ENCODE results near the gene CD300A. TPM values are rescaled to one million over a fixed set of nuclear protein-coding genes. Genes with fewer than 3 reads are reported as not detected.

Gene CD300A
- total and polyA plus RNA-seq, 5 donors: 2.2 to 5.7 (median 5.1) TPM

DNA sequence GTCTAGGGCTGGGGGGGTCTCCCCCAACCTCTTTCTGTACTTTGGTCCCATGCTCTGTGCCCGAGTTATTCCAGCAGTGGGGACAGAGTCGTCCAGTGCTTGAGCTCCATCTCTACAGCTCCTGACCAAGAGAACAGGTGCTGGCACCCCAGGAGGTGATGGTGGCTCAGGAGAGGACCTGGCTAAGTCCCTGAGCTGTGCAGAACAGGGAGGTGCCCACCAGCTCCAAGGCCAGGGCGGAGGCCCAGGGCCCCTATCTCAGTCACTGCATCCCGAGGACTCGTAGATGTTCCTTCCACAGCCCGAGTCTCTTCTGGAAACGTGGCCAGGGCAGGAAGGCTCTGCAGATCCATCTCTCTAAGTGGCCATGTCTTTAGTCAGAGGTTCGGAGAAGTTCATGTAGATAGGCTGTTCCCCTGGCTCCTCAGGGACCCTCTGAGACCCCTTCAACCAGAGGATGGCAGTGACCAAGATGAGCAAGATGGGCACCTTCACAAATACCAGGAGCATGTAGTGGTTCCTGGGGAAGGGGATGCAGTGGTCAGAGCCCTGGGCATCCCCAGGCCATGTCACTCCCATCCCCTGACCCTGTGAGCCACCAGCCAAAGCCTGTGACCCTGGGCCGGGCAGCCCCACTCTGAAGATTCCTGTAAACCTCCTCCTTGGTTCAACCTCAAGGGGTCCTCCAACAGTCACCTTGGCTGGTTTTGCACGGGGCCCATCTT, 56.1 kb downstream of the CD300A start:
- H3K4me3 ChIP-seq (ENCODE audit: low read length): no peak overlapping the region
- DNase-seq: no peak
- 80% methylated on average over 10 of the region's 10 CpGs for WGBS
- no peak overlapping the region for H3K27ac ChIP-seq (ENCODE audit: low read length)
- H3K27me3 ChIP-seq (ENCODE audit: control insufficient read depth, insufficient read depth): no peaks in the 10 kb centered on the region
- intact Hi-C loops (cut with DNase I): no loop called here
- no peak for ATAC-seq
- H3K9me3 ChIP-seq (ENCODE audit: control insufficient read depth, low read length): peaks cover 2% of the 10 kb centered on the region
- H3K4me1 ChIP-seq (ENCODE audit: control insufficient read depth, insufficient read depth, low read length): no peaks in the 10 kb centered on the region

DNA sequence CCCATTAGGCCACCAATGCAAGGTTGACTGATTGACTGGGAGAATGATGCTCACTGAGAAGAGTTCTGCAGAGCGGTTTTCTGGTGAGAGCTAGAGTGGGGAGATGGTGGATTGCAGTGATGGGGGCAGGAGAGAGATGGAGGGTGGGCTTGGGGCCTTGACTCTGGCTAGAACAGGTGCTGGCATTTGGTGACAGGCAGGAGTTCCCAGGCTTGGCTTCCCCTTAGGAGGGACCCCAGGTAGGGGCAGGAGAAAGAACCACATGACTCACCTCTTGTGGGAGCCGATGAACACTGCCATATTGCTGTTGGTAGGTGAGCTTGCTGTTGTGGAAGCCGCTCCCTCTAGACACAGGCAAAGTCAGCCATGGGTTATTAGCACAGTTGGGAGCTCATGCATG, 56.9 kb downstream of the CD300A start:
- Histone ChIP-seq H3K27ac (ENCODE audit: low read length) (no peak overlapping the region), H3K4me1 (ENCODE audit: control insufficient read depth, insufficient read depth, low read length) (no peaks in the 10 kb centered on the region), H3K4me3 (ENCODE audit: low read length) (no peak overlapping the region), H3K27me3 (ENCODE audit: control insufficient read depth, insufficient read depth) (no peaks in the 10 kb centered on the region), H3K9me3 (ENCODE audit: control insufficient read depth, low read length) (peaks cover 2% of the 10 kb centered on the region)
- no peak for DNase-seq
- no peak for ATAC-seq
- intact Hi-C loops (cut with DNase I): no loop called here
- 82% methylated on average over 3 of the region's 3 CpGs for WGBS

DNA sequence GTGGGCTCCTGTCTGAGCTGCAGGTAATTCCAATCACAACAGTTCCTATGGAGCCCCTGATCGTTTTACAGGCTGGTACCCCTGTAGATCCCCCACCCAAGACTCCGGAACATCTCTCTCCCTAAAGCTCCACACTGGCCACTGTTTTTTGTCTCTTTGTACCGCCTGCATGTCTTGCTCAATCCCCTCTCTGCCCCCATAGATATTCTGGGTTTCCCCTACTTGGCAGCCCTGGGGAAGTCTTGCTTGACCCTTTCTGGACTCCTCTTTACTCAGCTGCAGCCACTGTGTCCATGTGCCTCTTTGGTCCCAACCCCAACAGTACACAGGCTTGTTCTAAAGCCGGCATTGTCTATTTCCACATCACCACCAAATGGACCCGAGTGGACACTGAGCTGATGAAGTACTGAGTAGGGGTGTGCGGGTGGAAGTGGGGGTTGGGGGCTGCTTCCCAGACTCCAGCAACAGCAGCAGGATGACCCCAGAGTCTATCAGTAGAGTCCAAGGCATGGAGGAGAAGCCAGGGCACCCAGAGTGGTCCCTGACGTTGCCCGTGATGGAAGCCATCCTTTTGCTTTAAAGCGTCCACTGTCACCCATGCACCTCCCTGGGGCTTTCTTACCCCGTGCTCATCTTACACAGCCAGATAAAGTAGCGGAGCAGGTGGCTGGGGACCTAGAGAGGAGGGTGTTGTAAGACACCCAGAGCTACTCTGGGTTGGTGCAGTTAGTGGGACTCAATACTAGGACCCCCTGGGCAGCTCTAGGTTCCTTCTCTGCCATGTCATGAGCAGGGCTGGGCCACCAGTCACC, 58.4 kb downstream of the CD300A start:
- intact Hi-C loops (cut with DNase I): no loop called here
- ATAC-seq: no peak
- H3K4me1 ChIP-seq (ENCODE audit: control insufficient read depth, insufficient read depth, low read length): no peaks in the 10 kb centered on the region
- 80% methylated on average over 11 of the region's 11 CpGs for WGBS
- no peak overlapping the region for H3K27ac ChIP-seq (ENCODE audit: low read length)
- H3K27me3 ChIP-seq (ENCODE audit: control insufficient read depth, insufficient read depth): no peaks in the 10 kb centered on the region
- no peak for DNase-seq
- no peak overlapping the region for H3K4me3 ChIP-seq (ENCODE audit: low read length)
- H3K9me3 ChIP-seq (ENCODE audit: control insufficient read depth, low read length): peaks cover 2% of the 10 kb centered on the region

DNA sequence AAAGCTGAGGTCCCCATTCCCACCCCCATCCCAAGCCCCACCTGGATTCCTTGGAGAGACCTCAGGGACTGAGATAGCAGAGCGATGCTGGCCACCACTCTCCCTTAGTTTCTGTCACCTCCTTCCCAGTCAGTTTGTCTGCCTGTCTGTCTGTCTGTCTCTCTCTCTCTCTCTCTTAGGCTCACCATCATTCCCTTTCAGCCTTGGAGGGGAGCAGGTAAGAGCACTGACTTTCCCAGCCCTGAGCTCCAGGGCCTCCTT, 59.0 kb downstream of the CD300A start:
- no peak overlapping the region for H3K27ac ChIP-seq (ENCODE audit: low read length)
- intact Hi-C loops (cut with DNase I): no loop called here
- H3K27me3 ChIP-seq (ENCODE audit: control insufficient read depth, insufficient read depth): no peaks in the 10 kb centered on the region
- H3K9me3 ChIP-seq (ENCODE audit: control insufficient read depth, low read length): peaks cover 2% of the 10 kb centered on the region
- H3K4me3 ChIP-seq (ENCODE audit: low read length): no peak overlapping the region
- WGBS: 87% methylated on average over 1 of the region's 1 CpG
- ATAC-seq: no peak
- no peak for DNase-seq
- no peaks in the 10 kb centered on the region for H3K4me1 ChIP-seq (ENCODE audit: control insufficient read depth, insufficient read depth, low read length)

DNA sequence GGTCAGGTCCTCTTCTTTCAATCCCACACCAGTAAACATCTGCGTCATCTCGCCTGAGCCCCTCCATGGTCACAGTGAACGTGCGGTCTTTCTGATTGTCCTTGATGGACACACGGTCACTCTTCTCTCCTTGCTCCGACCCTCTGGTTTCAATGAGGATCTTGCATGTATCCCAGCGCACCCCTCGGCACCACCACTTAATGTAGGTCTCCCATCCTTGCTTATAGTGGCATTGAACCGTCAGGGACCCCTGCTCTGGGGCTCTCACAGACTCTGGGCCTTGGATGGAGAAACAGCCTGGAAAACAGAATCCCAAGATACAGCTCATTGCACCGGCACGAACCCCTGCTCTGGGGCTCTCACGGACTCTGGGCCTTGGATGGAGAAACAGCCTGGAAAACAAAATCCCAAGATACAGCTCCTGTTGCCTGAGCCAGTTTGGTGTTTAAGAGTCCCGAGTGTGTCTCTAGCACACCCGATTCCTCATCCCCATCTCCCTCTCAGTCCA, 59.4 kb downstream of the CD300A start:
- ATAC-seq (no peak), DNase-seq (no peak)
- WGBS: 85% methylated on average over 14 of the region's 14 CpGs
- Histone ChIP-seq H3K4me3 (ENCODE audit: low read length) (no peak overlapping the region), H3K4me1 (ENCODE audit: control insufficient read depth, insufficient read depth, low read length) (no peaks in the 10 kb centered on the region), H3K27ac (ENCODE audit: low read length) (no peak overlapping the region), H3K27me3 (ENCODE audit: control insufficient read depth, insufficient read depth) (no peaks in the 10 kb centered on the region), H3K9me3 (ENCODE audit: control insufficient read depth, low read length) (peaks cover 2% of the 10 kb centered on the region)
- intact Hi-C loops (cut with DNase I): no loop called here

DNA sequence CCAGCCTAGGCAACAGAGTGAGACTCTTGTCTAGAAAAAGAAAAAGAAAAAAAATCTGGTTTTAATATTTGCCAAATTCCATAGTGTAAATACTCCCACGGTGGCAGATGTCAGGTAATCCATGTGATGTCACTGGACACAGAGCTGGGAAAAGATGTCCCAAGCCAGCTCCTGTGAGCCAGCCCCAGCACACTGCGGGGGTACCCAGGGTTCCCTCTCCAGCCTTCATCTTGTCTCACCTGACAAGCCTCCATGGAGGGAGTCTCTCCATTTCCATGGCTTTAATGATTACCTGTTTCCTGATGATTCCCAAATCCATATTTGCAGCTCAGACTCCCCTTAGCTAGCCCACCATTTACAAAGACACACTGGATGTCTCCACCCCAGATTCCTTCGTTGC, 60.2 kb downstream of the CD300A start:
- Histone ChIP-seq H3K4me3 (ENCODE audit: low read length) (no peak overlapping the region), H3K27me3 (ENCODE audit: control insufficient read depth, insufficient read depth) (no peaks in the 10 kb centered on the region), H3K27ac (ENCODE audit: low read length) (no peak overlapping the region), H3K4me1 (ENCODE audit: control insufficient read depth, insufficient read depth, low read length) (no peaks in the 10 kb centered on the region), H3K9me3 (ENCODE audit: control insufficient read depth, low read length) (peaks cover 2% of the 10 kb centered on the region)
- WGBS: 62% methylated on average over 3 of the region's 3 CpGs
- ATAC-seq (no peak), DNase-seq (no peak)
- intact Hi-C loops (cut with DNase I): no loop called here

DNA sequence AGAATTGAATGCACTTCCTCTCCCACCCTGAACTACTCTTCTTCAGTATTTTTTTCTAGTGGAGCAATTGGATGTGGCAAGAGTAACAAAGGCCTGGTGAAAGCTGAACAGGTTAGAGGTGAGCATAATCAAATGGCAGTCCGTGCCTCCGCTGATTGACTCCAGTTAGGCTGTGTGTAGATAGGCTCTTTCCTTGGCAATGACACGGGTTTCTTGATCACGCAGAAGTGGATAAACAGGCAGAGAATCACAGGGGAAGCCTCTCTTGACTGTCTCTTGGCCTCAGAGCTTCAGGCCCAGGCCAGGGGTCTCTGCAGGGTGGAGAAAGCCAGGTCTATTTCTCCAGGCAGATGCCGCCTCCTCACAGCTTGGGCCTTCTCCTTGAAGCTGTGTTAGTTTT, 60.6 kb downstream of the CD300A start:
- no peak overlapping the region for H3K4me3 ChIP-seq (ENCODE audit: low read length)
- H3K4me1 ChIP-seq (ENCODE audit: control insufficient read depth, insufficient read depth, low read length): no peaks in the 10 kb centered on the region
- intact Hi-C loops (cut with DNase I): no loop called here
- WGBS: 78% methylated on average over 5 of the region's 5 CpGs
- H3K9me3 ChIP-seq (ENCODE audit: control insufficient read depth, low read length): peaks cover 2% of the 10 kb centered on the region
- no peak for DNase-seq
- no peak for ATAC-seq
- H3K27me3 ChIP-seq (ENCODE audit: control insufficient read depth, insufficient read depth): no peaks in the 10 kb centered on the region
- no peak overlapping the region for H3K27ac ChIP-seq (ENCODE audit: low read length)

DNA sequence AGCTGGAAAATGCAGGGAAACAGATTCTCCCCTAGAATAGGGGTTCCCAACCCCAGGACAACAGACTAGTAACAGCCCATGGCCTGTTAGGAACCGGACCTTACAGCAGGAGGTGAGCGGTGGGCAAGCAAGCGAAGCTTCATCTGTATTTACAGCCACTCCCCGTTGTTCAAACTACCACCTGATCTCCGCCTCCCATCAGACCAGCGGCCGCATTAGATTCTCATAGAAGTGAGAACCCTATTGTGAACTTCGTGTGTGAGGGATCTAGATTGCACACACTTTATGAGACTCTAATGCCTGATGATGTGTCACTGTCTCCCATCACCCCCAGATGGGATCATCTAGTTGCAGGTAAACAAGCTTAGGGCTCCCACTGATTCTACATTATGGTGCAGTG, 61.3 kb downstream of the CD300A start:
- H3K4me3 ChIP-seq (ENCODE audit: low read length): no peak overlapping the region
- DNase-seq: no peak
- no peaks in the 10 kb centered on the region for H3K27me3 ChIP-seq (ENCODE audit: control insufficient read depth, insufficient read depth)
- no peak for ATAC-seq
- H3K4me1 ChIP-seq (ENCODE audit: control insufficient read depth, insufficient read depth, low read length): no peaks in the 10 kb centered on the region
- peaks cover 2% of the 10 kb centered on the region for H3K9me3 ChIP-seq (ENCODE audit: control insufficient read depth, low read length)
- WGBS: 87% methylated on average over 8 of the region's 8 CpGs
- intact Hi-C loops (cut with DNase I): no loop called here
- no peak overlapping the region for H3K27ac ChIP-seq (ENCODE audit: low read length)

DNA sequence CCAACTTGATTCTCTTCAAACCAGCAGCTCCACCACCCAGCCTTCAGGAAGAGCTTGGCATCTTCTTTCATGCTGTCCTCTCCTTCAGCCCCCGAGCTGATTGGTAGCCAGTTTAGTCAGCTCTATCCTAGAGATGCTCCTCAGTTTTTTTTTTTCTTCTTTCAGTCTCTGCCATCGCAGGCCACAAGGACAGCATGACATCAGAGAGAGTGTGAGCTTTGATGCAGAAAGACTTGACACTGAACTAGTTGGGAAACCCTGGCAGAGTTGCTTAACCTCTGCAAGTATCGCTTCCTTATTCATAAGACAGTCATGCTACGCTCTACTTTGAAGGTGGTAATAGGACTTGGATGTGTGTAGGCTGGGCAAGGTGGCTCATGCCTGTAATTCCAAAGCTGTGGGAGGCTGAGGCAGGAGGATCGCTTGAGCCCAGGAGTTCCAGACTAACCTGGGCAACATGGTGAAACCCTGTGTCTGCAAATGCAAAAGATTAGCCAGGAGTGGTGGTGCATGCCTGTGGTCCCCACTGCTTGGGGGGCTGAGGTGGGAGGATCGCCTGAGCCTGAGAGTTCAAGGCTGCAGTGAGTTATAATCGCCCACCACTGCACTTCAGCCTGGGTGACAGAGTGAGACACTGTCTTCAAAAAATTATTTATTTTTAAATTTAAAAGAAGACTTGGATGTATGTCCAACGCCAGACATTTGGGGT, 62.2 kb downstream of the CD300A start:
- DNase-seq (no peak), ATAC-seq (peak in 1 of 2 donors; percentile 22)
- no peak overlapping the region for H3K27ac ChIP-seq (ENCODE audit: low read length)
- H3K9me3 ChIP-seq (ENCODE audit: control insufficient read depth, low read length): no peaks in the 10 kb centered on the region
- H3K4me1 ChIP-seq (ENCODE audit: control insufficient read depth, insufficient read depth, low read length): no peaks in the 10 kb centered on the region
- intact Hi-C loops (cut with DNase I): no loop called here
- WGBS: 78% methylated on average over 8 of the region's 8 CpGs
- no peaks in the 10 kb centered on the region for H3K27me3 ChIP-seq (ENCODE audit: control insufficient read depth, insufficient read depth)
- H3K4me3 ChIP-seq (ENCODE audit: low read length): no peak overlapping the region

DNA sequence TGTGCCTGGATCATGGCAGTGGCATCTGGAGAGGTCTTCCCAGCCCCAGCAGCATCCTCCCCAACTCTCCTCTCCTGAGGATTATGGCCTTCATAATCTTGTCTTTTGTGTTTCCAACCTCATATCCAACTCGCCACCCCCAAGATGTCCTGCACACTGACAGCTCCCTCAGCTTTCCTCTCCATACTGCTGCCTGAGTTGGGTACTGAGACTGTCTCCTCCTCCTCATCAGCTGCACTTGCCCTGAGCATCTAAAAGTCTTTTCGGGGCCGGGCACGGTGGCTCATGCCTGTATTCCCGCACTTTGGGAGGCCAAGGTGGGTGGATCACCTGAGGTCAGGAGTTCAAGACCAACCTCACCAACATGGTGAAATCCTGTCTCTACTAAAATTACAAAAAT, 62.8 kb downstream of the CD300A start:
- DNase-seq: no peak
- WGBS: 78% methylated on average over 5 of the region's 5 CpGs
- Histone ChIP-seq H3K27me3 (ENCODE audit: control insufficient read depth, insufficient read depth) (no peaks in the 10 kb centered on the region), H3K4me1 (ENCODE audit: control insufficient read depth, insufficient read depth, low read length) (no peaks in the 10 kb centered on the region), H3K9me3 (ENCODE audit: control insufficient read depth, low read length) (no peaks in the 10 kb centered on the region), H3K4me3 (ENCODE audit: low read length) (no peak overlapping the region), H3K27ac (ENCODE audit: low read length) (no peak overlapping the region)
- intact Hi-C loops (cut with DNase I): no loop called here
- ATAC-seq: no peak

DNA sequence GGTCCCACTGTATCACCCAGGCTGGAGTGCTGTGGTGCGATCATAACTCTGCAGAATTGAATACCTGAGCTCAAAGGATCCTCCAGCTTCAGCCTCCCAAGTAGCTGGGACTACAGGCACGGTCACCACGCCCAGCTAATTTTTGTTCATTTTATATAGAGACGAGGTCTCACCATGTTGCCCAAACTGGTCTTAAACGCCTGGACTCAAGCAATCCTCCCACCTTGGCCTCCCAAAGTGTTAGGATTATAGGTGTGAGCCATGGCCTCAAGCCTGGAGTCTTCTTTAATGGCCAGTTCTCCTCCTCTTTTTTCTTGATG, 64.4 kb downstream of the CD300A start:
- intact Hi-C loops (cut with DNase I): no loop called here
- Histone ChIP-seq H3K27me3 (ENCODE audit: control insufficient read depth, insufficient read depth) (no peaks in the 10 kb centered on the region), H3K4me3 (ENCODE audit: low read length) (no peak overlapping the region), H3K4me1 (ENCODE audit: control insufficient read depth, insufficient read depth, low read length) (no peaks in the 10 kb centered on the region), H3K27ac (ENCODE audit: low read length) (no peak overlapping the region), H3K9me3 (ENCODE audit: control insufficient read depth, low read length) (no peaks in the 10 kb centered on the region)
- WGBS: 60% methylated on average over 5 of the region's 5 CpGs
- no peak for ATAC-seq
- DNase-seq: no peak
